GM18861 (cell line): ENCODE results near the gene FCN2.

Experiments used
- ATAC-seq: cut with Tn5 transposase; IDR thresholded peaks from one replicate; pipeline ENCODE4 v1.9.1; 2021; ENCODE audit not compliant: unreplicated experiment

FCN2 gene

DNA sequence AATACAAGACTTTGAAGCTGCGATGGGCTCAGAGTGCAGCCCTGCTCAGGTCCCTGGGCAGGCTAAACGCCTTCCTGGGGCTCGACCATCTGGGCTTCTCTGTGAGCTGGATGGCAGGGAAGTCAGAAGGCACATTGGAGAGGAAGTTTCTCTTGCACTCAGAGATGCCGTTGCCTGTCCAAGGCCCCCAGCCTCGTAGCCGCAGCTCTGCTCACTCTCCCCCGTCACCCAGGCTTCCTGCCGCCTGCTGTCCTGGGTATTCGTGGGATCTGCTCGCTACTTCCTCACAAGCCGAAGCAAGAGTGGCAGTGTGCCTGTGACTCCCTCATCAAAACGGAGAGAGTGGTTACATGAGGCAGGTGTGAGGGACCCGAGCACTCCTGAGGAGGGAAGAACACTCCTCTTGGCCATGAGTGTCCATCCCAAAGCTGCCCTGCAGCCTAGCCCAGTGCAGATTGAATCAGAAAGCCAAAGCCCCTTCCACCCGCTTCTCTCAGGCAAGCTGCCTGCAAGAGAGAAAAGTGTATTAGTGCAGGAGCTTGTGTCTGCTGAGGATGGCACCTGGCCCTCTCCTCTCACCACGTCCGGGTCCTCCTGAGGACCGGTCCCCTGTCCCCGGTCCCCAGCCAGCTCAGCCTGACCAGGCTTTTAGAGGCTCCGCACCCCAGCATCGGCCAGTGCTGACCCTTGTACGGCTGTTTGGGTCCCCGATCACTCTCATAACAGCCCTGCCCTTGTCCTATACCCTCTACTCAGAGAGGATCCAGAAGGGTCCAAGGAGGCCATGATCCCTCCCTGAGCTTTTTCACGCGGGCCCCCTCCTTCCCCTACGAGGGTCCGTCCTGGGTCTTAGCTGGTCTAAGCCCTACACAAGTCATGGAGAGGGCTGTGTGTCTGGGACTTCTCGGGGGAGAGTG is 7.3 kb downstream of the FCN2 start:
- no peak for ATAC-seq

DNA sequence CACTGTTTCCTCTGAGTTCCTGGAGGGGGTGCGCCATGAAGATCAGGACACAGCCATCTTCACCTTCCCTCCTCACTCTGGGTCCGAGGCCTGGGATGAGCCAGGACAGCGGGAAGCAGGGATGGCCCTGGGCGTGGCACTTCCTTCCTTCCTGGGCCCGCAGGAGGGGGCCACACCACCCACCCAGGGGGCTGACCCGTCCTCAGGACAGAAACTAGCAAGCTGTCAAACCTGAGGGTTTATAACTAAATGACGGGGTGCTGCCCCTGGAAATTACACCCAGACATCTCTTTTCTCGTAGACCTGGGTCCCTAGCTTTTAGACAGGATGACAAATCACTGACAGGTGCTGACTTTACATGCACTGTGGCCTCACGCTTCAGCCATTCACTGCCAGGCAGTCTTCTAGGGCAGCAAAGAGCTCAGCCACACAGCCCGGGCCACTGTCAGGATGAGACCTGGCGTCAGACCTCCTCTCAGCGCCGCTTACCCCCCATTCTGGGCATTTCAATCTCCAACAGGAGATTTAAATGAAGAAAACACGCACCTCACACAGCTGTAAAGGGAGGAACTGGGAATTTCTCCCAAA is 8.1 kb downstream of the FCN2 start:
- no peak for ATAC-seq

DNA sequence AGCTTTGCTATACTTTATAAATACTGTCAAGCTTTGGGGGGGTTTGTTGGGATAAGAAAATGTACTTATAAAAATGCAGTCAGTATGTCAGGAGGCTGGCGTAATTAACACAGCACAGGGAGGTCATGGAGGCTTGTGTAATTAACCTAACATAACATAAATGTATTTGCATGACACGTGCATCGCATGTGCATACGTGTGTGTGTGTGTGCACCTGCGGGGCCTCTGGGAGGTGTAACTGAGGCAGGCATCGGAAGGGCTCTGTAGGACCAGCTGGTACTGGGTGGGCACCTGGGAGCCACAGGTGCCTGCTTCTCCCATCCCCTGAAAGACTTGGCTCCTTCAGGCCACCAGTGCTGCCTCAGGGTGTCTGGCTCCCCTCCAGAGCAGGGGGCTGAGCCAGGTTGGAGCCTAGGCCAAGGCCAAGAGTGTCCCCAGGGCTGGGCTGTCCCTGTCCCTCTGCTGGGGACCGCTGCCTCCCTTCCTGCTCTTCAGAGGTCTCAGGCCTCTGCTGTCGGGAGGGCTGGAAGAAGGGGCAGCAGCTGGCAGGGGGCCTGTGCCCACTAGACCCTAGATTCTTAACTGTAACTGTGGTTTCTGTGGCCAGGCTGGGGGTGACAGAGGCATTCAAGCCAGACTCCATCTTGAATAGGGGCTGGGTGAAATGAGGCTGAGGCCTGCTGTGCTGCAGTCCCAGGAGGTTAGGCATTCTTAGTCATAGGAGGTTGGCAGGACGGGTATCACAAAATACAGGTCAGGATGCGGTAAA is 9.0 kb downstream of the FCN2 start:
- no peak for ATAC-seq

DNA sequence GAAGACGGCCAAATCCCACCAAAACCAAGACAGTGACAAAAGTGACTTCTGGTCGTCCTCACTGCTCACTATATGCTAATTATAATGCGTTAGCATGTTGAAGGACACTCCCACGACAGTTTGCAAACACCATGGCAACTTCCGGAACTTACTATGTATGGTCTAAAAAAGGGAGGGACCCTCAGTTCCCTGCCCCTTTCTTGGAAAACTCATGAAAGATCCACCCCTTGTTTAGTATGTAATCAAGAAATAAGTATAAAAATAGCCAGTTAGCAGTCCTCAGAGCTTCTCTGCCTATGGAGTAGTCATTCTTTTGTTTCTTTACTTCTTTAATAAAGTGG is 9.5 kb downstream of the FCN2 start:
- ATAC-seq, result no peak

DNA sequence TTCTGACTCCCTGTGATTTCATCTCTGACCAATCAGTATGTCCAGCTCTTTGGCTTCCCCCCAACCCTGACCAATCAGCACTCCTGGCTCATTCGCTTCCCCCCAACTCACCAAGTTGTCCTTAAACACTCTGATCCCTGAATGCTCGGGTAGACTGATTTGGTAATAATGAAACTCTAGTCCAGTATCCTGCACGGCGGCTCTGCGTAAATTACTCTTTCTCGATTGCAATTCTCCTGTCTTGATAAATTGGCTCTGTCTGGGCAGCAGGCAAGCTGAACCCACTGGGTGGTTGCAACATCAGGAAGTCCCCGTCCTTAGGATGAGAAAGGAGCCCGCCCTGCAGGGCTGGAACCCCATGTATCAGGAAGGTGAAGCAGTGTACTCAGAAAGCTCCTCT is 10.4 kb downstream of the FCN2 start:
- no peak for ATAC-seq

DNA sequence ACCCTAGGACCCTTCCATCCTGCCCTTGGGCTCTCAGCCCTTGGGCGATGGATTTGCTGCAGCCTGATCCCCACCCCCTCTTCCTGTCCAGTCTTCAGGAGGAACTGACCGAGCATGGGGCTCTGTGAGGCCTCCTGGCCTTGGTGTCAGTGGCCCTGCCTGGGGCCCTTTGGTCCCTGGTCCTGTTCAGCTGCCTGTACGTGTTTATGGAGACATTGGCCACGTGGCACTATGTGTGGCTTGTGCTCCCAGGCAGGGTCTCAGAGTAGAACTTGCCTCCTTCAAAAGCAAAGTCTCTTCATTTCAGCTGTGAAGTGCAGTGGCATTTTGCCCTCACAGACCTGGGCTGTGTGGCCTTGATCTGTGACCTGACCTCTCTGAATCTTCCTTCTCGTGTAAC is 11.1 kb downstream of the FCN2 start:
- no peak for ATAC-seq

DNA sequence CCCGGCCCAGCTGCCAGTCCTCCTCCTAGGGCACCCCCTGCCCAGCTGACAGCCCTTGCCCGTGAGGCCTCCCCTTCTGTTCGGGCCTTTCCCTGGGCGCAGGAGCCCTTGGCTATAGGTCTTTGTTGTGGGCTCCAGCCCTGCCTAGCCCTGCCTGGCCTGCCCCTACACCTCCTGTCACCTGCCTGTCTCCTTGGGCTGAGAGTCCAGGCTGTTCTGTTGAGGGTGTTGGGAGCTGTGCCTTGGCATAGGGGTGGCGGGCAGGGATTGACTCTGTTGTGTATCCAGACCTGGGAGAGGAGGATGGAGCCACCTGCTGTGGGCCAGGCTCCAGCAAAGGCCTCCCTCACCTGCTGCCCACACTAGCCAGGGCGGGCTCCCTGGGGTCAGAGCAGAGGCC is 11.6 kb downstream of the FCN2 start:
- ATAC-seq, result no peak

DNA sequence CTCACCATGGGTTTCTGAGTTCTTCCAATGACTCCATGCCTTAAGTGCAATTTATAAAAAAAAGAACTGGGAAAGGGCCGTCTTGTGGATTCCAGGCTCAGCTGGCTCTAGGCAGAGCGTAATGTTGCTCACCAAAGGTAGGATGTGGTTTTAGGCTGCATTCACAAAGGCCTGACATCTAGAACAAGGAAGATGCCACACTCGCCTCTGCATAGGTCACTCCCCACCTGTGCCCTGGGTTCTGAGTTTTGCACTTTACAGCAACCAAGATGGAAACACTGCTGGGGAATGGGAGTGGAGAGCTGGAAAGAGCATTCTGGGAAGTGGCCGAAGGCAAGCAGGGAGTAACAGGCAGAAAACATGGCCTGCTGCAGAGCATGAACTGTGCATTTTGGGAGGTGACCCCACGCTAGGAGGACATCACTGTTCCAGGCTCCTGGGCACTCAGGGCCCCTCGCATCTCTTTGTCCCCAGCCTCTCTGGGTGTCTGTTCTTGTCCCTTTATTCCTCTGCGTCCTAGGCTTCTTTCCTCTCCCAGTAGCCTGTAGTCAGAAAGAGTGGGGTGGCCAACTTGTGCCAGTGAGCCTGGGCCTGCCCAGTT is 12.3 kb downstream of the FCN2 start:
- ATAC-seq, result no peak

DNA sequence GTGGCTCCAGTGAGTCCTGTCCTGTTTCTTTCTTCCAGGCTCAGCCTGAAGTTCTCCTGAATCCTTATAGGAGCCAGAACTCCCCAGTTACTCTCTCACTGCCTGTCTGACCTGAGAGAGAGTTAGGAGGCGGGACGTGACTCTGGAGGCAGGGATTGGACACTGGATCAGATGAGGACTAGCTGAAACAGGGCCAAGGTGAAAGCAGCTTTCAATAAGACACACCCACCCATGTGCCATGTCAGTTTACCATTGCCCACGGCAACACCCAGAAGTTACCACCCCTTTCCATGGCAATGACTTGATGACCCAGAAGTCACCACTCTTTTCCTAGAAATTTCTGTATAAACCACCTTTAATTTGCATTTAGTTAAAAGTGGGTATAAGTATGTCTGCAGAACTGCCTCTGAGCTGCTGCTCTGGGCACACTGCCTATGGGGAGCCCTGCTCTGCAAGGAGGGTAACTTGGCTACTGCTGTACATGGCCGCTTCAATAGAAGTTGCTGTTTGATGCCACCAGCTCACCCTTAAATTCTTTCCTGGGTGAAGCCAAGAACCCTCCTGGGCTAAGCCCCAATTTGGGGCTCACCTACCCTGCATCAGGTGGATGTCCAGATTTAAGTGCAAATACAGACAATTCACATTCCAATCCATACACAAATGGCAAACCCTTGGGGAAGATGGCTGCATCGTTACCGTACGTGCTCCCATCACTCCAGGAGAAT is 13.7 kb downstream of the FCN2 start:
- no peak for ATAC-seq

DNA sequence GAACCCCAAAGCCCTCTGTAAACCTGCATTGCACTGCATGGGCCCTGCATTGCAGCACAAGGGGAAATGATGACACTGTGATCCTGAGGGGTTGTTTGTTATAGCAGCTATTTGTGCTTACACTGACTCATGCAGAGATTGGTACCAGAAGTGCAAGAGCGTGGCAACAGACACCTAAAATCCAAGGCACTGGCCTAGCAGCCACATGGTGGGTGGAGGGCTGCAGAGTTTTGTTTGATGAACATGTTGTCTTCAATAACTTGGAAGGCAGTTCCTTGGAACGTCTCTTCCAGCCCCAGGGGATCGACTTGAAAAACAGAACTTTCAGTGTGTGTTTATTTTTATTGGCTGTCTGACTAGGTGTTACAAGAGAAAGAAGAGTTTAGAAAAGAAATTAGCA is 14.5 kb downstream of the FCN2 start:
- no peak for ATAC-seq

DNA sequence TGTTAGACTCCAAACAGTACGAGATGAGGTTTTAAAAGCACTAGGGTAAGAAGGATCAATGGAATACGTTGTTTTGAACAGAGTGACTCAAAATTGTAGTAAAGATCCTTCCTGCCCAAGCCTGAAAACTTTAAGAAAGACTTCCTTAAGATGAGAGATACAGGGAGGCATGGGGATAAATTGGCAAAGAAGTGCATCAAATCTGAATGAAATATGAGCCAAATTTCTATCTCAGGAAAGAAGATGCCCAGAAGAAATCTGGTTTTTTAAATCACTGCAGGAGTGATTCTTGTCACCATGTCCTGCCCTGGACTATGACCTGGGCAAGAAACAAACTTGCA is 14.9 kb downstream of the FCN2 start:
- ATAC-seq, result no peak

DNA sequence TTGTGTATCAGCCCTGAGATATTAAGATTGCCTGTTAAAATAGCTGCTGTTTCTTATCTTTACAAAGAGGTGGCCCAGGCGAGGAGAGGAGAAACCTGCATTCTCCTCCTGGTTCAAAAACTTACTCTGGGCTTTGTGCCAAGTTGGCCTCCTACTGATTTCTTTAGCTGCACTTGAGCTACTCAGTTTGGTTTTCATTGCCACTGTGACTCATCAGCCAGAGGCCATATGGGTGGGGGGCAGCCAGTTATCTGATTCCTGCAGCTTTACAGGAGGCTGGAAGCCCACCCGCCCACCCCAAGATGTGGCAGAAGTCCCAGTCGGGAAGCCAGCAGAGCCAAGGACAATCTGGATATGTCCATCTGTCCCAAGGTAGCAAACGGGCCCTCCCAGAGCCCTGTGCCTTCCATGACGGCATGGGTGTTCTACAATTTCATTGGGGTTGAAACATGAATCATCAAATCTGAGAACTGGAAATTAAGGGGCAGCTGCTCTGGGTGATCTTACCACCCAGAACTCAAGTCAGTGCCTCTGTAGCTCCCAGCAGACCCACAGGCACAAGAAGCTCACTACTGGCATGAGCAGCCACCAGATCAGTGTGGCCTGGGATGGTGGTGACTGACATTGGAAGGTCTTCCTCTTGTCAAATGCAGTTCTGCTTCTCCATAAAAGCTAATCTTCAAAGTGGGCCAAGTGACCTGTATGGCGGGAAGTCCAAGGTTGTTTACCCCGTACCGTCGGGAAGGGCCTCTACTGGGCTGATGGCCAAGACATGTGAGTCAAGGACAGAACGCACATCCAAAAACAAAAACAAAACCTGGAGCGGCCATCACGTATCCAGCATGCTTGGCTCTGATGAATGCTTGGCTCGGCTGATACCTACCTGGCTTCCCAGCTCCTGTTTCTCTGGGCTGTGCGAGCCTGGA is 15.6 kb downstream of the FCN2 start:
- ATAC-seq, result no peak

DNA sequence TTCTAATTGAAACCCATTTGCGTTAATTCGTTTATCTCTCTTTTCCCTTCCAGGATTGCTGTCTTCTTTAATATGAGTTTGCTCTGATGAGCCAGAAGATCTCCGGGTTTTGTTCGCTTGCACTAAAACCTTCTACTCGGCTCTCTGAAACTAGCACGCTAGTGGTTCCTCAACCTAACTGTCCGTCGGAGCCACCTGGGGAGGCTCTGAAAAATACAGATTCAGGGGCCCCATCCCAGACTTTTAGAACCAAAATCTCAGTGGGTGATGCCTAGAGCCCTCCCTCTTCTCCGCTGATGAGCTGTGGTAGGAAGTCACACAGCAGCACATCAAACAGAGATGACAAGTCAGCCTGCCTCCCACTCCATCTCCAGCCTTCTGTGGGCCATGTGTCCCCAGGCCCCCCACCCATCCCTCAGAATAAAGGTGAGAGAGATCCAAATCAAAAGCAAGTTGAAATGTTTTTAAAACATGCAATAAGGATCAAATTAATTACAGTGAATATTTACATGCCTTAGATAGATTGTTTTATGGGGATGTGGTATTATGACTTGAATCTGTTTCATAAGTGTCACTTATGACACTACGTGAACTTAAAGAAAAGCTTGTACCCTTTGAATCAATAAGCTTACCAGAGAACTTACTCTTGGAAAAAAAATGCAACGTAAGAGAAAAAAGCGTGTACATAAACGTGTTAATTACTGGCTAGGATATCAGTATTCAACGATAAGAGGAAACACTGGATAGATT is 16.4 kb downstream of the FCN2 start:
- ATAC-seq, result no peak

DNA sequence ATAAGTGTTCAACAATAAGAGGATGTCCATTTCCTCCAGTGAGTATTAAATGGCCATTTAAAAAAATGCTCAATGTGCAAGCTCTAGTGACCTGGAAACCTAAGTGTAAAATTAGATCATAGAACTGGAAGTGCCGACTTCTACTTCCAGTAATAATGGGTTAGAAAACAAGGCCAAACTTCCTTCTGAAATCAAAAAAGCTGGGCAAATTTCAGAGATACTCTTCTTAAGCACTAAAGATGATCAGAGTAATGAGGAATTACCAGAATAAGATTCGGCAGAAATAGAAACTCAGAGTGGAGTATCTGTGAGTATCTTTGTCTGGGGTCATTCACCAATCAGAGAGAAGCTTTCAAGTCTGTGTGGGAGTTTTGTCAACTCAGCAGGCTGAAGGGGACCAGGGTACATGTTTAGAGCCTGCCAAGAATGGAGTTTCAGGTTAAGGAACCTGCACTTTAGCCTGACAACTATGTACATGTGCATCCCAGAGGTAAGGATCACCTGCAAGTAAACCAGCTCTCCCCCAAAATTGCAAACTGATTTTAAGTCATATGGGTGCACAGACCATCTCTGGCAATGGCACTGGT is 17.1 kb downstream of the FCN2 start:
- ATAC-seq, result no peak

DNA sequence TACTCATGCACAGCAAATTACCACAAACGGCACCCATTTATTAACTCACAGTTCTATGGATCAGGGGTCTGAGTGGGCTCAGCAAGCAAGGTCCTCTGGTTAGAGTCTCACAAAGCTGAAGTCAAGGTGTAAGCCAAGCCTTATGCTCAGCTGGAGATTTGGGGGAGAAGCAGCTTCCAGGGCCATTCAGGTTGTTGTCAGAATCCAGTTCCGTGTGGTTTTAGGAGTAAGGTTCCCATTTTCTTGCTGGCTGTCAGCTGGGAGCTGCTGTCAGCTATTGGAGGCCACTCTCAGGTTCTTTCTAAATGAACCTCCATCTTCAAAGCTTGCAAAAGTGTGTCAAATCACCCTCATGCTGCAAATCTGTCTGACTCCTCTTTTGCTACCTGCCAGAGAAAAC is 17.7 kb downstream of the FCN2 start:
- ATAC-seq, result no peak

DNA sequence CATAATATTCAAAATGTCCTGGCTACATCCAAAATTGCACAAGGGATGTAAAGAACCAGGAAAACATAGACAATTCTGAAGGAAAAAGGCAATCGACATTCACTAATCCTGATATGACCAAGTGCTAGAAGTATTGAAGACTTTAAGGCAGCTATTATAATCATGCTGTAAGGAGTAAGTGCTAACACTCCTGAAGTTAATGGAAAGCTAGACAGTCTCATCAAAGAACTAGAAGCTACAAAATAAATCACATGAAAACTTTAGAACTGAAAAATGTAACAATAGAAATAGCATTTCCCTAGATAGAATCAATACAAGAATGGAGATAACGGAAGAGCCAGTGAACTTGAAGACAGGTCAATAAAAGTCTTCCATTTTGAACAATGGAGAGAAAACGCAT is 18.6 kb downstream of the FCN2 start:
- ATAC-seq, result no peak

DNA sequence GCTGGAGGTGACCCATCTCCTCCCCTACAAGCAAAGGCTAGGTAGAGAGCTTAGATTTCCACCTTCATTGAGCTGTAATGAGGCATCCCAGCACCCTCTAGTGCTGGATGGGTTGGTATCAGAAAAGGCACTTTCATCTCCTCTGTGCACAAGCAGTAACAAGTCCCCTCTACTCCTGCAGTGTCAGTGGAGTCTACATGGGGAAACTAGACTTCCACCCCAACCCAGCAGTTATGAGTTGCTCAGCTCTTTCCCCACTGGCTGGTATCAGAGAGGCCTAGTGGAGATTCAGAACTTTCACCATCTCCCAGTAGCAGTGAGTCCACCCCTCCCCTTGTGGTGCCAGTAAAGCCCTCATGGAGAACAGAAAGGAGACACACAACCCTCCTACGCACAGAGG is 19.2 kb downstream of the FCN2 start:
- ATAC-seq, result no peak

DNA sequence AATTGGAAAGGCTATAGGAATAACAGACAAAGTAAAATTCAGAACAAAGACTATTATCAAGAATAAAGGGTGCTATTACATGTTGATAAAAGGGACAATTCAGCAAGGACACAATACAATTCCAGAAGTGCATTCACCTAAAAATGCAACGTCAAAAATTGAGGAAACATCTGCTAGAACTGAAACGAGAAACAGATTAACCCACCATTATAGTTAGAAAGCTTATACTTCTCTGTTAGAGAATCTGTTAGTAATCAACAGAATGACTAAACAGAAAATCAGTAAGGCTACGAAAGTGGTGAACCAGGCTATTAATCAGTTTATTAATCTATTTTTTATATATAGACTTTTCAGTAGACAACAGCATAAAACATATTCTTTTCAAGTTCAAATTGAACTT is 22.3 kb downstream of the FCN2 start:
- no peak for ATAC-seq
